ENCODE results near the gene UNK.
"Not testable (repeated sequence)": the region's sequence is repeated elsewhere in the genome, so short reads cannot be mapped to it uniquely, and the experiment has no call there.

The UNK gene

DNA sequence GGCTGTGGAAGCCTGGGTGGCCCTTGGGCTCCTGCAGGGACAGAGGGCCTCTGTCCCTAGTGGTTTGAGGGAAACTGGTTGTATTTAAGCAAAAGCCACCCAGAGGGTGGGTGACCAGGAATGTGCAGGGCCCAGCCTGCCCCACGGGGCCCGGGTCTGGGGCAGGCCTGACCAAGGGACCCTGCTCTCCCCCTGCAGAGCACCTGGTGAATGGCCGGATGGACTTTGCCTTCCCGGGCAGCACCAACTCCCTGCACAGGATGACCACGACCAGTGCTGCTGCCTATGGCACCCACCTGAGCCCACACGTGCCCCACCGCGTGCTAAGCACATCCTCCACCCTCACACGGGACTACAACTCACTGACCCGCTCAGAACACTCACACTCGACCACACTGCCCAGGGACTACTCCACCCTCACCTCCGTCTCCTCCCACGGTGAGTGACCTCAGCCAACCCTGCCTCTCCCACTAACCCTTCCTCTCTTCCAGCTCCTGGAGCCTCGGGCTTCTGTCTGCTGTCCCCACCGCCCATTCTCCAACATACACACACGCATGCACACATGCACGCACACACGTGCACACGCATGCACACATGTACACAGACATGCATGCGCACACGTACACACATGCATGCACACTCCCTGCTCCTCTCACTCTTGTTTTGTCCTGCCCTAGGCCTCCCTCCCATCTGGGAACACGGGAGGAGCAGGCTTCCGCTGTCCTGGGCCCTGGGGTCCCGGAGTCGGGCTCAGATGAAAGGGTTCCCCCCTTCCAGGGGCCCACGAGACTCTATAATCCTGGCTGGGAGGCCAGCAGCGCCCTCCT, 30.0 kb upstream of the UNK start:
- no peak for DNase-seq (ENCODE audit: low spot score)

DNA sequence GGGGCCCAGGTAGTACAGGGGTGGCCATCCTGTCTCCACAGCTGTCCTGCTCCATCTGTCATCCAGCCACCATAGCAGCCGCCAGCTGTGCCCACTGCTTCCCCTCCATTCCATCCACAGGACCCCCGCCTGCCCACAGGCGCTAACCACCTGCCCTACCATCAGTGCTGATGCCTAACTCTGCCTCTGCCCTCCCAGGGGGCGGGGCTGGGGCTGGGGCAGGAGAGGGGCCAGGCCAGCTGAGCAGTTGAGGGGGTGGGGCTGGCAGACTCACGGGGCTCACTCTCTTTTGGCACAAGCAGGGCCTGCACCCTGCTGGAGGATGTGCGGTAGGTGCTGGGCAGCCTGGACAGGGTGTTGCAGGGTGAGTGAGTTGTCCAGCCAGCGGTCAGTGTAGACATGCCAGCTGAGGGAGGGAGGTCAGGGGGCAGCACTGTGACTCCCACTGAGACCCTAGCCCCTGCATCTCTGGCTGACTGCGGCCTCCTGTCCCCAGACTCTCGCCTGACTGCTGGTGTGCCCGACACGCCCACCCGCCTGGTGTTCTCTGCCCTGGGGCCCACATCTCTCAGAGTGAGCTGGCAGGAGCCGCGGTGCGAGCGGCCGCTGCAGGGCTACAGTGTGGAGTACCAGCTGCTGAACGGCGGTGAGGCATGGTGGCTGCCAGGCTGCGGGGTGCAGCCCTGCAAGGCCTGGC, 29.3 kb upstream of the UNK start:
- no peak for DNase-seq (ENCODE audit: low spot score)

GRCh38 chr17:75755990-75756389, 28.6 kb upstream of the UNK start:
- DNase-seq (ENCODE audit: low spot score): no peak

GRCh38 chr17:75756451-75757085, 28.0 kb upstream of the UNK start:
- DNase-seq (ENCODE audit: low spot score): no peak

GRCh38 chr17:75757086-75757681, 27.4 kb upstream of the UNK start:
- DNase-seq (ENCODE audit: low spot score): no peak

DNA sequence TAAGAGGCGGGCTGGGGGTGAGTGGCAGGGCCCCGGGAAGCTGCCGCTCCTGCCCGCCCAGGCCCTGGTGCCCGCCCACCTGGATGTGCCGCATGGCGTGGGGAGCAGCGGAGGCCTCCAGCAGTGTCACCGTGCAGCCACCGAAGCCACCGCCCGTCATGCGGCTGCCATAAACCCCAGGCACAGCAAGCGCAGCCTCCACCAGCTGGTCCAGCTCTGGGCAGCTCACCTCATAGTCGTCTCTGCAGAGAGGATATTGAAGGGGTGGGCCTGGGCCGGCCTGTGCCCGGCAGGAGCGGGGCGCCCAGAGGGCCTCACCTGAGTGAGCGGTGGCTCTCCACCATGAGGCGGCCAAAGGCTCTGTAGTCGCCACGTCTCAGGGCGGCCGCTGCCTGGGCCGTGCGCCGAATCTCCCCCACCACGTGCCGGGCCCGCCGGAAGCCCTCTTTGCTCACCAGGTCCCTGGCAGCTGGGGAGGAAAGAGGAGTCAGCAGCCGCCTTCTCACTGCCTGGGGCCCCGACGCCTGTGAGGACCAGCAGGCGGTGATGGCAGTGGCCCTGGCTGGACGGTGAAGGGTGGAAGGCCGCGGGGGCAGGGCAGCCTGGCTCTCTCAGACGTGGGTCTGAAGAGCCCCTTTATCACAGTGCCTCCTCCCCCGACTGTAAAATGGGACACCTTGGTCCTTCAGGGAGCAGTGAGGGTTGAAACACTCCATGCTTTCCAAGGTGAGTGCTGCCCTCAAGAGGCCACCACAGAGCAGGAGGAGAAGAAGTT, 26.3 kb upstream of the UNK start:
- no peak for DNase-seq (ENCODE audit: low spot score)

GRCh38 chr17:75759457-75759856, 25.1 kb upstream of the UNK start:
- DNase-seq (ENCODE audit: low spot score): no peak

GRCh38 chr17:75759978-75760640, 24.5 kb upstream of the UNK start:
- DNase-seq (ENCODE audit: low spot score): not testable (repeated sequence)

DNA sequence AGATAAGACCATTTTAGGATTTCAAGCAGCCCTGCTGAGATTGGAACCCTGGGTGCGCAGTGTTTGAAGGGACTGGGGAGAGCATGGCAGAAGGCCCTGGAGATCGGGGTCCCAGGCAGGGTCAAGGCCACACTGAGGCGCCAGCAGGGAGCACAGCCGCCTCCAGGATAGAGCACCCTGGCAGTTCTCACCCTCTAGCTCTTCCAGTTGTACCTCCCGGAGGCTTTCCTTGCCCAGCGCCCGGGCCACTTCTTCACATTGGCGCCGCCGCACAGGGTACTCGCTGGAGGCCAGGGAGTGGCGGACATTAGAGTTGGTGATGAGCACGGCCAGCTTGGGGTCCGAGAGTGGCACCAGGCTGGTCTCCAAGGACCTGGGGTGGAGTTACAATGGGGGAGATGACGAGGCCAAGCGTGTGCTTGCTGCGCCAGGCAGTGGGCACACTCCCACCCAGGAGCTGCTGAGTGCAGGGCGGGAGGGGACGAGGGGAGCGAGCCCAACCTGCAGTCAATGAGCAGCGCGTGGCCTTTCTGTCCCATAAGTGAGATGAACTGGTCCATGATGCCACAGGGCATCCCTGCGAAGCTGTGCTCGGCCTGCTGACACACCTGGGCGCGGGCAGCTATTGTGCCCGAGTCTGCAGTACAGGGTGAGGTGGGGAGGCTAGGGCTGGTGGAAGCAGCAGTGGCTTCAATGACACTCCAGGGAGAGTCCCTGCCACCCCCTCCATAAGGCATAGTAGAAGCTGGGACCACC, 21.9 kb upstream of the UNK start:
- no peak for DNase-seq (ENCODE audit: low spot score)

- DNase-seq (ENCODE audit: low spot score): no peak
Measured at GRCh38 chr17:75763269-75763607, 21.4 kb upstream of the UNK start.

- DNase-seq (ENCODE audit: low spot score): no peak
Measured at GRCh38 chr17:75763613-75764416, 20.8 kb upstream of the UNK start.

GRCh38 chr17:75764417-75764710, 20.2 kb upstream of the UNK start:
- DNase-seq (ENCODE audit: low spot score): no peak

DNA sequence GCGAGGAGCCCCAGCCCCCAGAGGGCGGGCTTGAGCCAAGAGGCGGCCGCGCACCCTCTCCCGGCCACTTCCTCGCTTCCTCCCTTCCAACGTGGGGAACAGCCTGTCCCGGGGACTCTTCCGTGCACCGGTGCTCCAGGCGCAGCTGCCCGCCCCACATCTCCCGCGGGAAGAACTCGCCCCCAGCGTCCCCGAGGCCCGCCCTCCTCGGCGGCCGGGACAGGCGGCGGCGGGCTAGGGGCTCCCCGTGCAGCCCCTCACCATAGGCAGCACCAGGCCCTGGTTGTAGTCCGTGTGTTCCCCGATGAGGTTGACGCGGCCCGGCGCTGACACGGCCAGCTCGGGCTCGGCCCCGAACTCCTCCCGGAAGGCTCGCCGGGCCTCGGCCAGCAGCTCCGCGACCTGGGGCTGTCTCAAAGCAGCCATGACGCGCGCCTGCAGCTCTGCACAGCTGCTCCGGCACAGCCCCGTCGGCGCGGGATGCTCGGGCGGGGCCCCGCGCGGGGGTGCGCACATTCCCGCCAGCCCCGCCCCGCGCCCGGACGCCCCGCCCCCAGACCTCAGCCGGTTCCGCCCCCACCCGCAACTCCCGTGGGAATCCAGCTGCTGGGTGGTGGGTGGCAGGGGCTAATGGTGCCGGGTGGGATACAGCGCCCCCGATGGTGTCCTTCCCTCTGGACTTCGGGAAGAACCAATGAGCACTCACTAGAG, 19.7 kb upstream of the UNK start, which contains the start of gene GALK1:
TSS of gene GALK1 (minus strand) at position 482 of the 711 bp plus-strand sequence. CDS start at position 426, 56 bp downstream.
- peak; percentile 67 for DNase-seq (ENCODE audit: low spot score)

DNA sequence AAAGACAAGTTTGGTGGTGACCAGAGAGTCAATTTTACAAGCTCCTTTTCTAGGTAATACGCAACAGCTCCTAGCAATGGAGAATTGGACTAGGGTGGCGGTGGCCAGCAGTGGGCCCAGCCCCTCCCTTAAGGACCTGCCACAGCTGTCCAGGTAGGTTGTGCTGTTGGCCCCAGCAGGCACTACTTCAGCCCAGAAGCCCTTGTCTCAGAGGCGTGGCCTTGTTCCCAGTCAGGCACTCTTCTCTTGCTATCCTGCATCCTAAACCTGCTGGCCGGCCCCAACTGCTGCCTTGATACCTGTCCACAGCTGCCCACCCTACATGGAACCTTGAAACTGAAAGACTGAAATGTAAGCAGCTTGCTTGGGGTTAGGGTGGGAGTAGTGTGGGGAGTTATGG, 18.6 kb upstream of the UNK start:
- DNase-seq (ENCODE audit: low spot score): no peak

GRCh38 chr17:75767881-75768280, 16.7 kb upstream of the UNK start:
- no peak for DNase-seq (ENCODE audit: low spot score)

- no peak for DNase-seq (ENCODE audit: low spot score)
Measured at GRCh38 chr17:75769536-75769935, 15.1 kb upstream of the UNK start.

DNA sequence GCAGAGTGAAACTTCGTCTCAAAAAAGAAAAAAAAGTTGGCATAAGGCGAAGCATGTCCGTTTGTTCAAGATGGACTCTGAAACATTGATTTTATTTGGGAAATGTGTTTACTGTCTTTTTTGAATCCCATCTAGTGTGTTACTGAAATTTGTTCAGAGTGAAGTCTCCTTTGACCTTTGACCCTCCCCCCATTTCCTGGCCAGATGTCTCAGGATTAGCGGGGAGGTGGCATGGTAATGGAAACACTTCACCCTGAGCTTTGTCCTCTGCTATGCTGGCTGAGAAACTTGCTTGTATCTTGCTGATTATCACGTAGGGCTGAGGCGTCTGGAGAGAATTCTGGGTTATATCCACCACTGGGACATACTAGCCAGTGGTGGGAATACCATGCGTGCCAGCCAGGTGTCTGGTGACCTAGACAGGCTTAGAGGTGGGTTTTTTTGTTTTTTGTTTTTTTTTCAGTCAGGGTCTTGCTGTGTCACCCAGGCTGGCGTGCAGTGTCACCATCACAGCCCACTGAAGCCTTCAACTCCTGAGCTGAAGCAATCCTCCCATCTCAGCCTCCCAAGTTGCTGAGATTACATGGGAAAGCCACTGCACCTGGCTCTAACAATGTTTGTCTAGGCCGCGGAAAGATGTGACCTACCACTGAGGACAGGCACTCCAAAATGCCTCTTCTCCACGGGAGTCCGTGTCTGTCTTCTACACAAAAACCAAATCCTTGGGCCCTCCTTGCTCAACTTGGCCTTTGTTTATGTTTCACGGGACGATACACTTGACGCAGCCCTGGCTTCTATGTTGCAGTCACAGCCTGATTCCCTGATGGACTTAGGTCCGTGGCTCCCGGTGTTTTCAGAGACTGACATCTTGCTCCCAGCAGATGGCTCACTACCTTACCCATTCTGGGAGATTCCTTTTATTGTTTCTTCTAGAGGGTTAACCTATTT, 13.0 kb upstream of the UNK start:
- DNase-seq (ENCODE audit: low spot score): no peak
